ENCODE results near the gene LSM3. TPM values are rescaled to one million over a fixed set of nuclear protein-coding genes. Genes with fewer than 3 reads are reported as not detected.

LSM3 gene
- total and polyA plus RNA-seq, 2 of the 4 experiments (the other 2 are of a cell fraction): 3.4 to 11.5 TPM

GRCh38 chr3:14204515-14205284 lies 26.1 kb downstream of the LSM3 start:
- peaks cover 14% of the 10 kb centered on the region for H3K9me1 ChIP-seq (ENCODE audit: insufficient read depth, low read length)
- H3K4me3 ChIP-seq (ENCODE audit: insufficient read depth, low read depth, low read length): no peak overlapping the region
- in situ Hi-C loops (cut with MboI; ENCODE audit: low sequenced_read_pairs): loop anchor here (5.0 to 10.0 kb wide), 2 partner anchors 258 to 340 kb away; partner anchors contain the start of gene GRIP2

More at GRCh38 chr3:14204515-14205284, 26.1 kb downstream of the LSM3 start:
- ChIA-PET POLR2A (ENCODE audit: unreplicated experiment) (no interaction called here), CTCF (interaction anchor here (1.2 to 3.3 kb wide), 6 partner anchors 31 to 345 kb away, joined by 3 to 28 read pairs (median 10); no protein-coding TSS in a partner anchor)
- H4K8ac ChIP-seq (ENCODE audit: low read depth in 2 of 2, low read length in 2 of 2): peak overlapping the region in 1 of 2 experiments; percentile 62; a peak in 3 of 4 replicates
- H2BK120ac ChIP-seq (ENCODE audit: low read depth, low read length): peak overlapping the region; percentile 83
- peak overlapping the region; percentile 36; the same call in 1 of the 2 replicates for H3K27ac ChIP-seq (ENCODE audit: insufficient read depth, low read length)
- no peaks in the 10 kb centered on the region for H3K9me3 ChIP-seq (ENCODE audit: control insufficient read depth, insufficient read depth, low read length)
- peak overlapping the region; percentile 79 for H3K18ac ChIP-seq (ENCODE audit: low read depth, low read length)
- H3K23ac ChIP-seq (ENCODE audit: low read depth, low read length): peak overlapping the region; percentile 36; the same call in 1 of the 2 replicates
- H3K36me3 ChIP-seq (ENCODE audit: control insufficient read depth, insufficient read depth, low read length): no peaks in the 10 kb centered on the region
- H3K79me1 ChIP-seq (ENCODE audit: low read depth in 1 of 2, low read length in 2 of 2): no peaks in the 10 kb centered on the region
- H2AK5ac ChIP-seq (ENCODE audit: low read depth, low read length): peak overlapping the region; percentile 42; the same call in 1 of the 2 replicates
- peak overlapping the region; percentile 80; the same call in 2 of the 3 replicates for H2BK15ac ChIP-seq (ENCODE audit: low read depth, low read length)
- H4K5ac ChIP-seq (ENCODE audit: low read depth, low read length): peak overlapping the region; percentile 18
- ATAC-seq (ENCODE audit: low read depth) (no peak), DNase-seq (peak; percentile 71)
- peak overlapping the region; percentile 35 for H4K91ac ChIP-seq (ENCODE audit: insufficient read depth, low read depth, low read length)
- intact Hi-C loops (cut with micrococcal nuclease): loop anchor here (5.0 kb wide), 2 partner anchors 448 to 718 kb away; partner anchors contain the start of gene CCDC174
- H2AK9ac ChIP-seq (replicated peaks; ENCODE audit: low read depth, low read length, poor library complexity): no peak overlapping the region
- peak overlapping the region; percentile 43 for H3K14ac ChIP-seq (replicated peaks; ENCODE audit: low read depth, low read length)
- WGBS, 2 experiments (ENCODE audit: extremely low coverage in 2 of 2, insufficient read length in 1 of 2): 90% methylated on average over 2 of the region's 11 CpGs; no CpG with 5 or more reads in 1 of the 2 experiments
- H2BK5ac ChIP-seq (ENCODE audit: low read depth, low read length, poor library complexity, severe bottlenecking): peak overlapping the region; percentile 21
- TF ChIP-seq CEBPB (IDR thresholded peaks at IDR 0.05; ENCODE audit: low read depth, low read length) (peak; percentile 99), USF2 (IDR thresholded peaks at IDR 0.05; ENCODE audit: low read depth, low read length) (no peak)
- H3K4ac ChIP-seq (ENCODE audit: low read depth, low read length): peak overlapping the region; percentile 79
- no peak overlapping the region for H3K4me2 ChIP-seq (ENCODE audit: low read depth, low read length)
- BruUV-seq (replicated peaks): no TSS peak
- peak overlapping the region; percentile 86 for H2BK20ac ChIP-seq (ENCODE audit: low read depth, low read length)
- H3K9ac ChIP-seq (ENCODE audit: low read depth, low read length): no peak overlapping the region
- dilution Hi-C loops (cut with HindIII; ENCODE audit: low sequenced_read_pairs, unreplicated experiment): no loop called here
- H2AFZ ChIP-seq (replicated peaks; ENCODE audit: low read length, poor library complexity): peak overlapping the region; percentile 48
- no peak overlapping the region for H3K56ac ChIP-seq (ENCODE audit: extremely low read depth, insufficient read depth, low read length)
- no peaks in the 10 kb centered on the region for H3K27me3 ChIP-seq (ENCODE audit: control insufficient read depth, insufficient read depth, low read length)
- H3K4me1 ChIP-seq (ENCODE audit: control insufficient read depth, insufficient read depth, low read length): peaks cover 36% of the 10 kb centered on the region
- H4K20me1 ChIP-seq (ENCODE audit: insufficient read depth, low read length): no peaks in the 10 kb centered on the region
